GM23338 (cell line): ENCODE measurements around the gene CENPT. TPM values are rescaled to one million over a fixed set of nuclear protein-coding genes. Genes with fewer than 3 reads are reported as not detected.
A peak's percentile ranks its signal among the peaks of the same experiment; 100 is the strongest.

Source experiments
- ATAC-seq: fragments of 200-7000 bp; cut with Tn5 transposase; 3 replicates; pipeline ENCODE4 v1.9.1; 2020
- DNase-seq: peaks from one replicate; pipeline ENCODE4 v3.0.0-alpha.2; 2015; ENCODE audit warnings: low spot score
- H2AFZ ChIP-seq: fragments of 200-600 bp; sonication (generic); 2 replicates; pipeline ENCODE4 v1.8.0; 2016; ENCODE audit warnings: antibody characterized with exemption, mild to moderate bottlenecking, moderate library complexity
- H3F3A ChIP-seq: fragments of 200-600 bp; sonication (generic); replicated peaks from 2 replicates; pipeline ENCODE4 v1.8.0; 2017; ENCODE audit warnings: antibody characterized with exemption, mixed run types, low read depth
- H3K27ac ChIP-seq: fragments of 200-600 bp; sonication (generic); 2 replicates; pipeline ENCODE4 v1.6.1; 2016; ENCODE audit warnings: low read depth
- H3K27me3 ChIP-seq: fragments of 200-600 bp; sonication (generic); 2 replicates; pipeline ENCODE4 v1.8.0; 2016; ENCODE audit warnings: mild to moderate bottlenecking, mixed run types, moderate library complexity; ENCODE audit not compliant: insufficient read depth
- H3K36me3 ChIP-seq: fragments of 200-600 bp; sonication (generic); 2 replicates; pipeline ENCODE4 v1.8.0; 2016; ENCODE audit warnings: mild to moderate bottlenecking; ENCODE audit not compliant: insufficient read depth
- H3K4me1 ChIP-seq: fragments of 200-600 bp; sonication (generic); 2 replicates; pipeline ENCODE4 v1.8.0; 2016; ENCODE audit warnings: mild to moderate bottlenecking, moderate library complexity; ENCODE audit not compliant: insufficient read depth
- H3K4me2 ChIP-seq: fragments of 200-600 bp; sonication (generic); 2 replicates; pipeline ENCODE4 v1.7.1; 2017; ENCODE audit warnings: mixed run types
- H3K4me3 ChIP-seq: fragments of 200-600 bp; sonication (generic); 2 replicates; pipeline ENCODE4 v1.6.1; 2016; ENCODE audit warnings: mixed run types
- H3K79me2 ChIP-seq: fragments of 200-600 bp; sonication (generic); replicated peaks from 2 replicates; pipeline ENCODE4 v1.8.0; 2017; ENCODE audit warnings: mild to moderate bottlenecking; ENCODE audit not compliant: insufficient read depth
- H3K9me2 ChIP-seq: fragments of 200-600 bp; sonication (generic); 2 replicates; pipeline ENCODE4 v1.8.0; 2017; ENCODE audit not compliant: insufficient read depth
- H4K20me1 ChIP-seq: fragments of 200-600 bp; sonication (generic); replicated peaks from 2 replicates; pipeline ENCODE4 v1.8.0; 2017; ENCODE audit warnings: mild to moderate bottlenecking; ENCODE audit not compliant: insufficient read depth
- H3K27ac Mint-ChIP-seq: 2 replicates; pipeline ENCODE4 v1.8.0; 2020; ENCODE audit warnings: inconsistent platforms, mild to moderate bottlenecking, moderate library complexity, mixed read lengths
- H3K27me3 Mint-ChIP-seq: 3 replicates; pipeline ENCODE4 v1.8.0; 2022; ENCODE audit warnings: low read depth, mild to moderate bottlenecking, moderate library complexity, mixed read lengths, inconsistent platforms; ENCODE audit not compliant: insufficient read depth, poor library complexity
- H3K36me3 Mint-ChIP-seq: 3 replicates; pipeline ENCODE4 v1.8.0; 2021; ENCODE audit warnings: low read depth, mild to moderate bottlenecking, inconsistent platforms, moderate library complexity, mixed read lengths
- H3K4me1 Mint-ChIP-seq: 3 replicates; pipeline ENCODE4 v1.8.0; 2020; ENCODE audit warnings: mild to moderate bottlenecking, inconsistent platforms, mixed read lengths
- H3K4me3 Mint-ChIP-seq: 3 replicates; pipeline ENCODE4 v1.8.0; 2021; ENCODE audit warnings: moderate library complexity, mild to moderate bottlenecking, inconsistent platforms, mixed read lengths
- H3K9me3 Mint-ChIP-seq: 3 replicates; pipeline ENCODE4 v1.8.0; 2020; ENCODE audit warnings: moderate library complexity, mild to moderate bottlenecking, inconsistent platforms, mixed read lengths
- ETS1 ChIP-seq: IDR thresholded peaks from 2 replicates; pipeline ENCODE4 v1.6.1; 2016; ENCODE audit warnings: antibody characterized with exemption
- EZH2phosphoT487 ChIP-seq: fragments of 200-600 bp; sonication (generic); IDR thresholded peaks from one replicate; pipeline ENCODE4 v1.8.1; 2018; ENCODE audit warnings: antibody characterized with exemption; ENCODE audit not compliant: unreplicated experiment
- JUNB ChIP-seq: IDR thresholded peaks from one replicate; pipeline ENCODE4 v1.6.1; 2016; ENCODE audit warnings: antibody characterized with exemption; ENCODE audit not compliant: unreplicated experiment
- NANOG ChIP-seq: IDR thresholded peaks from 2 replicates; pipeline ENCODE4 v1.6.1; 2016; ENCODE audit warnings: antibody characterized with exemption, borderline replicate concordance
- POLR2AphosphoS5 ChIP-seq: IDR thresholded peaks from 2 replicates; pipeline ENCODE4 v1.6.1; 2016; ENCODE audit warnings: antibody characterized with exemption, low read depth
- REST ChIP-seq: IDR thresholded peaks from one replicate; pipeline ENCODE4 v1.6.1; 2018; ENCODE audit warnings: antibody characterized with exemption; ENCODE audit not compliant: unreplicated experiment
- ZNF114 ChIP-seq: fragments of 250-450 bp; sonication (Bioruptor Pico); IDR thresholded peaks from 2 replicates; pipeline ENCODE4 v1.5.0; 2020; ENCODE audit warnings: mild to moderate bottlenecking, moderate library complexity
- ZNF331 ChIP-seq: fragments of 250-450 bp; sonication (Bioruptor Pico); IDR thresholded peaks from 2 replicates; pipeline ENCODE4 v1.5.0; 2020; ENCODE audit warnings: low read depth, mild to moderate bottlenecking, moderate library complexity
- ZNF462 ChIP-seq: fragments of 250-450 bp; sonication (Bioruptor Pico); IDR thresholded peaks from 2 replicates; pipeline ENCODE4 v1.5.0; 2020; ENCODE audit warnings: mild to moderate bottlenecking, moderate library complexity
- polyA plus RNA-seq: library from polyadenylated mRNA; unstranded; fragments of >200 nt; fragmentation: Nextera tagmentation; extraction: Ambion mirVana; gene quantifications from 2 replicates; pipeline ENCODE4 v1.2.1, GENCODE V29; 2016
- total RNA-seq: library from RNA; depleted of rRNA; stranded (reverse); fragments of >200 nt; shearing (Covaris generic); gene quantifications from 2 replicates; pipeline ENCODE4 v1.2.3, GENCODE V29; 2014

The CENPT gene
- total and polyA plus RNA-seq, 2 experiments from 2014 or later = 55.4 to 63.8 TPM

GRCh38 chr16:67805718-67806427 lies 41.6 kb downstream of the CENPT start:
- Histone ChIP-seq H3K4me2 (peak overlapping the region; percentile 85), H3F3A (peaks cover 6% of the 10 kb centered on the region; the same call in 1 of the 2 replicates), H4K20me1 (peaks cover 8% of the 10 kb centered on the region; the same call in 1 of the 2 replicates), H3K27ac (peak overlapping the region; percentile 58; the same call in 1 of the 2 replicates), H3K36me3 (peaks cover 7% of the 10 kb centered on the region; the same call in 1 of the 2 replicates), H3K4me3 (peak overlapping the region; percentile 86), H3K27me3 (no peaks in the 10 kb centered on the region), H3K9me2 (no peaks in the 10 kb centered on the region), H2AFZ (peak overlapping the region; percentile 87), H3K4me1 (peaks cover 8% of the 10 kb centered on the region), H3K79me2 (peaks cover 41% of the 10 kb centered on the region)
- ATAC-seq (peak; percentile 11), DNase-seq (peak; percentile 44)
- Mint-ChIP-seq H3K4me1 (peaks cover 9% of the 10 kb centered on the region), H3K9me3 (no peaks in the 10 kb centered on the region; the same call in 2 of the 3 replicates), H3K36me3 (peaks cover 27% of the 10 kb centered on the region), H3K27me3 (no peaks in the 10 kb centered on the region), H3K27ac (peak overlapping the region; percentile 75), H3K4me3 (peak overlapping the region; percentile 93)
- no peak for TF ChIP-seq ZNF462 (CRISPR knock-in tag)
- TF ChIP-seq POLR2AphosphoS5 = no peak
- no peak for TF ChIP-seq ZNF114
- TF ChIP-seq ETS1 = no peak
- TF ChIP-seq NANOG = no peak
- TF ChIP-seq JUNB = no peak
- TF ChIP-seq EZH2phosphoT487 = no peak
- no peak for TF ChIP-seq REST
- no peak for TF ChIP-seq ZNF331 (CRISPR knock-in tag)
